CD4-positive, alpha-beta T cell treated with Interleukin-4 for 4 hours (primary cell): Measurements from ENCODE around the gene YKT6.
"Not testable (repeated sequence)": the region's sequence is repeated elsewhere in the genome, so short reads cannot be mapped to it uniquely, and the experiment has no call there.

ENCODE experiments used
- DNase-seq: peaks from one replicate; pipeline ENCODE4 v3.0.0-alpha.2; 2020

Gene YKT6

GRCh38 chr7:44172803-44173424 is 27.9 kb upstream of the YKT6 start:
- no peak for DNase-seq

DNA sequence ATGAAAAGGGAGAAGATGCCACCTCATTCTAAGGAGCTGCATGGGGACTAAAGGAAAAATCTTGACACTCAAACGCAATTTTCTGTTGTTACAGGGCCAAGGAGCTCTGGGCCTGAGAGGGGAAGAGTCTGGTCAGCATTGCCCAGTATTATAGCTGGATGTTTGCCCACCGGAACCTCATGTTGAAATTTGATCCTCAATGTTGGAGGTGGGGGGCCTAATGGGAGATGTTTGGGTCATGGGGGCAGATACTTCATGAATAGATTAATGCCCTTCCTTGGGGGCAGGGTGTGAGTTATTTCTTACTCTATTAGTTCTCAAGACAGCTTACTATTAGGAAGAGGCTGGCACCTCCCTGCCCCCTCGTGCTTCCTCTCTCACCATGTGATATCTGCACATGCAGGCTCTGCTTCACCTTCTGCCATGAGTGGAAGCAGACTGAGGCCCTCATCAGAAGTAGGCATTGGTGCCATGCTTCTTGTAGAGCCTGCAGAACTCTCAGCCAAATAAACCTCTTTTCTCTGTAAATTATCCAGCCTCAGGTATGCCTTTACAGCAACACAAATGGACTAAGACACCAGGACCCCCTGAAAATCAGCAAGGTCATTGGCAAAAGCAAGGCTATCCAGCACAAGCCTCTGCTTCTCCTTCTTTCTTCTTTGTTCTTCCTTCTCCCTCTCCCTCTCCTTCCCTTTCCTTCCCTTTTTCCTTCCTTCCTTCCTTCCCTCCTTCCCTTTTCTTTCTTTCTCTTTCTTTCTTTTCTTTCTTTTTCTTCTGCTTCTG is 26.7 kb upstream of the YKT6 start:
- DNase-seq: no peak

- DNase-seq: not testable (repeated sequence)
These were observed 26.2 kb upstream of the YKT6 start for GRCh38 chr7:44174694-44174948.

DNA sequence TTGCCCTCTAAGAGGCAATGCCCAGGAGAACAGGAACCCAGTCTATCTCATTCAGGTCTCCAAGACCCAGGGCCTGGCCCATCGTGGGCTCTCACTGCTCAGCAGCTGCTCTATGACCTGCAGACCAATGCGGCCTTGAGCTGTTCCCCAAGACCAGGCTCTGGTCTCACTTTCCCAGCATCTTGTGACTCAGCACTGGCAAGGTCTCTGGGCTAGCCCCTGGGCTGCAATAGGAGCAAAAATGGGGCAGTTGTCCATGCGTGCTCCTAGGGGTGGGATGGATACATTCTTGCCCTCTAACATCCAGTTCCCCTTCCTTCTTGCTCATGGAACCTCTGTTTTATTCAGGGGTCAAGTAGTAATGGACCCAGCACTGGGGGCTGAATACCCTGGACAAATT is 25.0 kb upstream of the YKT6 start:
- no peak for DNase-seq

GRCh38 chr7:44176486-44176885 is 24.3 kb upstream of the YKT6 start:
- DNase-seq: no peak

GRCh38 chr7:44177570-44178131 is 23.1 kb upstream of the YKT6 start:
- DNase-seq: no peak

- no peak for DNase-seq
These were observed 20.1 kb upstream of the YKT6 start for GRCh38 chr7:44180631-44181030.

GRCh38 chr7:44182827-44183226 is 18.0 kb upstream of the YKT6 start:
- no peak for DNase-seq

DNA sequence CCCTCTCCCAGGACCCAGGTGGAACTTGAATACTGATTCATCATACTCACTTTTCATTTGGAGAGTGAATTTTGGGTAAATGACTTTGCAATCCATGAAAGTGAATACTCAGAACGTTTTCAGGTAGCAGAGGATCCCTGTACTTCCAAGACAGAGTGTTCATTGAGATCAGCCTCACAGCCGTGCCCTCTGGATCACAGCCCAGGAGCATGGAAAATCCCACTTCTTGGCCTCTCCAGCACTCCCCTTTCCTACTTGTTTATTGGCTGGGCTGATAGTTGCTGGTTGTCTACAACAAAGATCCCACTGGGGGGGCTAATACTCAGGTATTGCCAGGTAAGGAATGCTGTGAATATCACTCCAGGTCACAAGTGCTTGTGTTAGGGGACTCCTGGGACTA is 17.4 kb upstream of the YKT6 start:
- no peak for DNase-seq

- DNase-seq: no peak
These were observed 16.4 kb upstream of the YKT6 start for GRCh38 chr7:44184206-44184872.

DNA sequence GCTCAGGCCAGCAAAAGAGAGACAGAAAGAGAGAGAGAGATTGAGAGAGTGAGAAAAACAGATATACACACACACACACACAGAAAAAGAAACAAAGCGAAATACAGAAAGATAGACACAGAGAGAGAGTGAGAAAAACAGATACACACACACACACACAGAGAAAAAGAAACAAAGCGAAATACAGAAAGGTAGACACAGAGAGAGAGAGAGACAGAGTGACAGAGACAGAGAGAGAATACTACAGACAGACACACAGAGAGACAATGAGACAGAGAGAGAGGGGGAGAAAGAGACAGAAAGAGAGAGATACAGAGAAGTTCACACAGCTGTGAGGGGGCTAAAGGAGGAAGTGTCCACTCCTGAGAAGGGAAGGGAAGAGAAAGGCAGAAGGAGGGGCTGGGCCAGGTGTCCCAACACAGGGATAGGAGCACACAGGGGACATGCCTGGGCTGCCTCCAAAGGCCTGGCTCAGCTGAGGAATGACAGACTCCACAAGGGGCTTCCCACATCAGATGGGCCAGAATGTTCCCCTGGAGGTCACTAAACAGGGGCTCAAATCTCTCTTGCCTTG is 15.8 kb upstream of the YKT6 start:
- no peak for DNase-seq

GRCh38 chr7:44185729-44186128 is 15.0 kb upstream of the YKT6 start:
- no peak for DNase-seq

GRCh38 chr7:44186736-44187135 is 14.0 kb upstream of the YKT6 start:
- DNase-seq: no peak

DNA sequence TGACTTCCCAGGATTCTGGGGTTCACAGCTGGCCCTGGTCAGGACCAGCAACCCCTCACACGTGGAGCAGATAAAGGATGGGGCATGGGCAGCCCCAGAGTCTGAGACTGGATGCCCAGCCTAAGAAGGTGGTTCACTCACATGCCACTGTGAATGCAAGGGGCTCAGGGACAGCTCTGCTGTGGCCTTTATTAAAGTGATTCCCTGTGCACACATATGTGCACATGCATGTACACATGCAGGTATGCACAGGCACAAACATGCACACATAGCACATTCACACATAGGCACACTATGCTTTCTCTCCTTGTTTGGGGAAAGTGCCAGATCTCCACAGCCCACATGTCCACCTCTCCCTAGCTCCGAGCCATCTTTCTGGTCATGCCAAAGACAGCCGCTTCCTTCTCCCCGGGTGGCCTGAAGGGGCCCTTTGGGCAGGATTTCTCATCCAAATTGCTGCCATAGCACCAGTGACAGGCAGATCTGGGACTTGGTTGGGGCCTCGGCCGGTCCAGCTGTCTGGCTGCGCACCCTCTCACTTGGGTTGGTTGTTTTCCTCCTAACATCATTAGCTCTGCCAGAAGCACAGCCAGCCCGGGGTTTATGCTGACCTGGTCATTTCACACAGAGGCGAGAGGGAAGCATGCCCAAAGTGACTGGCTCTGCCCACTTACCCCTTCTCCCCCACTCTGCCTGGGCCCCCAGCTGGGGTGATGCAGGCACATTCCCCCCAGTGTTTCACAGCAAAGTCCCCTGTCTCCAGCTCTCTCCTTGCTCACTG is 13.0 kb upstream of the YKT6 start:
- DNase-seq: no peak

DNA sequence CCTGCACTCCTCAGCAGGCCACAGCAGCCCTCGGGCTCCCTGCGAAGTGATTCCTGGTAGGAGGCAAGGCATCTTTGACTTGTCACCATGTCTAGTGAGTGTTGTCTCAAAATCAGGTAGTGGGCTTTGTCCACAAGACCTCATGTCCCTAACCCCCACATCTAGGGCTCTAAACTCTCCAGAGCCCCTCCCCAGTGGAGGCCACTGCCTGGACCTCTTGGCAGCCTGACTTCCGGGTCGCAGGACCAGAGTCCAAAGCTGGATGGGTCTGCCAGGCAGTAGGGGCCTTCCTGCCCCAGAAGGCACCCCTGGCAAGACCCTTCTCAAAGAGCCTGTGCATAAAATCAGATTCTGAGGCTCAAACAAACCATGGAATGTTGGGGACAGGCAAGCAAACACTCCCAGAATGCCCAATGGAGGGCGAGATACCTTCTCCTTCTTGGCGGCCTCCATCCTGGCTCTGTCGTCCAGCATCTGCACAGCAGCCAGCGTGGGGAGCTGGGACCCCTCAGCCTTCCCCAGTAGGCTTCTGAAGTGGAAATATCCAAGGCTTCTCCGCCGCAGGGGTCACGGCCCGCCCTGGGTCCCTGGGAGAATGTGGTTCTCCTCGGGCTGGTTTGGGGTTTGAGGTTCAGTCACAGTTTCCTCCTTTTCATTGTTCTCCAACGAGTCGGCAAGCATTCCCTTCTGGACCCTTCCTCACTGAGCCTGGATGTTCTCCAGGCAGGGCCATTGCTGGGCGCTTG is 12.1 kb upstream of the YKT6 start:
- no peak for DNase-seq

DNA sequence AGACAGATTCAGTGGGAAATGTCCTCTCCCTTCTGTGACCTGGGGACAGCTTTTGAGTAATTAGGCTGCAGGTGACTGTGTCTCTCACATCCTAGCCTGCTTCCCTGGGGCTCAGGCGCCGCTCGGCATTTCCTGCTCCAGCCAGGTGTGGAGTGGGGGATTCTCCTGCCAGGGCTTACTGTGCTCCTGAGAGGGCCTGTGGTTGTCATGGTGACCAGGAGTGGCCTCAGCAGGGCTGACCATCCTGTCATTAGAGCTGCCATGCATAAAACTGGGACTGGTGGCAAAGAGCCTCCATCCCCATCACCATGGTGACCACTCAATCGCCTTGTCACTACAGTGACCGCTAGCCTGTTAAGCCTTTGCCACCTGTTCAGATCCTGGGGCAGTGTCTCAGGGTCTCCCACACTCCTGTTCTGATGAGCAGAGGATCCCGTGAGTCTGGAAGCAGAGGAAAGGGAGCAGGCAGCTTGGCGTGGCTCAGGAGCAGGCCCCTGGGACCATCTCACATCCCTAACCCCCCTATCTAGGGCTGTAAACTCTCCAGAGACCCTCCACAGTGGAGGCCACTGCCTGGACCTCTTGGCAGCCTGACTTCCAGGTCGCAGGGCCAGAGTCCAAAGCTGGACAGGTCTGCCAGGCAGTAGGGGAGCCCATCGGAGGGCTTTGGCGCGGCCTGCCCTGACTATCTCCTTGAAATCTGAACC is 11.3 kb upstream of the YKT6 start, which contains the start of gene GCK:
GCK (minus strand) TSS at position 154 of the 707 bp plus-strand sequence. CDS start 486 bp downstream, outside the sequence.
- no peak for DNase-seq

DNA sequence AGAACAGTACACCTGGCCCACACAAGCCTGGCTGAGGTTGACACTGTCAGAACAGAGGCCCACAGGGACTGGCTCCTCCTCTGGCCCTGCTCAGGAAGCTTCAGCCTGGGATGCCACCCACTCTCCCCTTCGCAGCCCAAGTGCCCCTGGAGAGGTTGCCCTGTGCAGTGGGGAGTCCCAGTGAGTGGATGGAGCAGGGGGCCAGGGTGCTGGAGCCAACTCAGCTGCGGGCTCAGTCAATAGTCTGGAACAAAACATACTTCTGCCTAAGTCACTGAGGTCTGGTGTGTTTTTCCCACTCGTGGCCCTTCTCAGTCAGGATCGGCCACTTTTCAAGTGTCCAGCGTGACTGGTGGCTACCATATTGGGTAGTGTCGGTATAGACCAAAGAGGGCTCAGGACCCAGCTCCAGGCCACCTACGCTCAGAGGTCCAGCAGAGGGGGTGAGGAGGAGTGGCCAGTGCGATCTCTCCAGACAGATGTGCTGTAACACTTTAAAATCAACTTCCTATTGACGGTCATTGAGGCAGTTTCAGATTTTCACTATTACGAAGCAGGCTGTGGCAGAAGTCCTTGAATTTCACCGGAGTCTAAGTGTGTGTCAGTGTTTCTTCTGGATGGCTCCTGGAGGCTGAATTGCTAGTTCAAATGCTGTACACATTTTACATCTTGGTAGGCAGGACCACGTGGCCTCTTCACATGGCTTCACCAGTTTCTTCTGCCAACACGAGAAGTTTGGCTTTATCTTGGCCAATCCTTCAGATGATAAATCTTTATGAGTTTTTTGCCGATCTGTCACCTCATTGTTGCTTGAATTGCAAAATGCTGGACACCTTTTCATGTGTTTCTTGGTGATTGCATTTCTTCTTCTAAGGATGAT is 10.5 kb upstream of the YKT6 start:
- no peak for DNase-seq

DNA sequence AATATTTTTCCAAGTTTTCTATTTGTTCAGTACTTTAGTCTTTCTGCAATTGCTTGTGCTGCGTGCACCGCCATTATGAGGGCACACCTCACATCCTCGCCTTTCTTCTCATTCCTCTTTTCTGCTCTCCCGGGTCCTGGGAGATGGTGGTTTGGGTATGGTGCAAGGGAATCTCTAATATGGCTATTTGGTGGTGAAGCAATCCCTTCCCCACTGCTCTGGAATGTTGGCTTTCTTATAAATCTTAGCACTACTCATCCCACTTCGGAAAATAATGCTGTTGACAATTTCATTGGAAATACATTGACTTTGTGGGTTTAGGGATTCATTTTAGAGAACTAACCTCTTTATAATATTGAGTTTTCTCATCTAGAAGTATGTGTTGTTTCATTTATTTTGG is 9.6 kb upstream of the YKT6 start:
- no peak for DNase-seq

GRCh38 chr7:44193011-44193802 is 7.6 kb upstream of the YKT6 start:
- DNase-seq: no peak

GRCh38 chr7:44194069-44194468 is 6.7 kb upstream of the YKT6 start:
- no peak for DNase-seq
